ENCODE results near the gene CYFIP2. TPM values are rescaled to one million over a fixed set of nuclear protein-coding genes. Genes with fewer than 3 reads are reported as not detected.

CYFIP2 gene
- total and polyA plus RNA-seq, 2 donors from 2014 or later: 128 to 217 TPM

DNA sequence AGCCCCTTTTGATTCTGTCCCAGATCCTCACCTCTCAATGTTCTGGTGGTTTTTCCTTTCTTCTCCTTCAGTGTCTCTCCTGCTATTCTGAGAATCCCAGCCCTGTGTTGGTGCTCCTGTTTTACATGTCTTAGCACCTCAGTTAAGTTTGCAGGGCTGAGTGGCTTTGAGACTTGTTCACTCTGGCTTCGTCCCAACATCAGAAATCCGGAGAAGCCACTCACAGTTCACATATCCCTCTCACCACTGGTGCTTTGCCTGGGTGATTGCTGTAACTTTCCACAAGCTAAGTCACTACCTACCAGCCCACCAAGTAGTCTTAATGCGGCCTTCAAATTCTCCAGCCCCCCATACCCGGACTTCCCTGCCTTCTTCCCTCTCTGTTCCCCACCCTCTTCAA is 40.2 kb downstream of the CYFIP2 start:
- H3K4me3 ChIP-seq (ENCODE audit: low read length in 3 of 3): no peak overlapping the region
- no peak for FAIRE-seq
- H3K4me1 ChIP-seq (ENCODE audit: control insufficient read depth in 2 of 3, insufficient read depth in 2 of 3, low read depth in 1 of 3, low read length in 3 of 3): peaks cover 0 to 20% (median 11%) of the 10 kb centered on the region in 3 donors
- H3K9ac ChIP-seq (ENCODE audit: low read length in 3 of 3): no peak overlapping the region
- TF ChIP-seq, protein P1, sequence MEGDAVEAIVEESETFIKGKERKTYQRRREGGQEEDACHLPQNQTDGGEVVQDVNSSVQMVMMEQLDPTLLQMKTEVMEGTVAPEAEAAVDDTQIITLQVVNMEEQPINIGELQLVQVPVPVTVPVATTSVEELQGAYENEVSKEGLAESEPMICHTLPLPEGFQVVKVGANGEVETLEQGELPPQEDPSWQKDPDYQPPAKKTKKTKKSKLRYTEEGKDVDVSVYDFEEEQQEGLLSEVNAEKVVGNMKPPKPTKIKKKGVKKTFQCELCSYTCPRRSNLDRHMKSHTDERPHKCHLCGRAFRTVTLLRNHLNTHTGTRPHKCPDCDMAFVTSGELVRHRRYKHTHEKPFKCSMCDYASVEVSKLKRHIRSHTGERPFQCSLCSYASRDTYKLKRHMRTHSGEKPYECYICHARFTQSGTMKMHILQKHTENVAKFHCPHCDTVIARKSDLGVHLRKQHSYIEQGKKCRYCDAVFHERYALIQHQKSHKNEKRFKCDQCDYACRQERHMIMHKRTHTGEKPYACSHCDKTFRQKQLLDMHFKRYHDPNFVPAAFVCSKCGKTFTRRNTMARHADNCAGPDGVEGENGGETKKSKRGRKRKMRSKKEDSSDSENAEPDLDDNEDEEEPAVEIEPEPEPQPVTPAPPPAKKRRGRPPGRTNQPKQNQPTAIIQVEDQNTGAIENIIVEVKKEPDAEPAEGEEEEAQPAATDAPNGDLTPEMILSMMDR (IDR thresholded peaks at IDR 0.05; ENCODE audit: borderline replicate concordance, extremely low read depth, insufficient read depth): no peak
- H3K27ac ChIP-seq (ENCODE audit: low read depth in 2 of 2, low read length in 2 of 2): peak overlapping the region in 1 of 2 donors; percentile 41
- H3K36me3 ChIP-seq (ENCODE audit: control insufficient read depth in 2 of 3, insufficient read depth in 3 of 3, low read length in 3 of 3): peaks cover 0 to 57% (median 22%) of the 10 kb centered on the region in 3 donors
- no peaks in the 10 kb centered on the region for H3K27me3 ChIP-seq (ENCODE audit: control insufficient read depth, insufficient read depth, low read length)
- no peaks in the 10 kb centered on the region for H3K9me3 ChIP-seq (ENCODE audit: control insufficient read depth in 2 of 3, insufficient read depth in 1 of 3, low read length in 3 of 3)
- DNase-seq: no peak
- intact Hi-C loops (cut with DNase I): no loop called here

DNA sequence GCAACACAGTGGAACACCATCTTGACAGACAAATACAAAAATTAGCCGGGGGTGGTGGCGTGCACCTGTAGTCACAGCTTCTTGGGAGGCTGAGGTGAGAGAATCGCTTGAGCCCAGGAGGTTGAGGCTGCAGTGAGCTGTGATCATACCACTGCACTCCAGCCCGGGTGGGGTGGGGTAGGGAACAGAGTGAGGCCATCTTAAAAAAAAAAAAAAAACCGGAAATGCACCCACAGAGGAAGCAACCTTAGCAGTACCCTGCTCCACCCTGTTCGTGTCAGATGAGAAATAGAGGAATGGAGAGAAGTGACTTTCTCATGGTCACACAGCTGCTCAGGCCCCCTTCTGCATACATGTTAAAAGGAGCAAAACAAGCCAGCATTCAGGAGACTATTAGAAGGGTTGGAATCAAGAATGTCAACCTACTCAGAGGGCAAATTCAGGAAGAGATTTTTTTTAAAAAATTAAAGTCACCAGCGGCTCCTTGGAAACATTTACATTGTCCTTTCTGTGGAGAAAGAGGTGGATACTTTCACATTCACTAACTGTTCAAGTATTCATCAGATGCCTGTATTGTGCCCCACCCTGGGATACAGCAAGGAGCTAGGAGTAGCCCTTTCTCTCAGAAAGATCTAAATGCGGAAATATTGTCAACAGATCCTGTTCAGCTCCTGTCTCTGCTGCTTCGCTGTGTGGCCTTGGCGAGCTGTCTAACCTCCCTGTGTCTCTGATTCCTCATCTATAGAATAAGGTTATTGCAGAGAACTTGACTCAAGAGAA is 41.0 kb downstream of the CYFIP2 start:
- Histone ChIP-seq H3K9me3 (ENCODE audit: control insufficient read depth in 2 of 3, insufficient read depth in 1 of 3, low read length in 3 of 3) (no peaks in the 10 kb centered on the region), H3K4me1 (ENCODE audit: control insufficient read depth in 2 of 3, insufficient read depth in 2 of 3, low read depth in 1 of 3, low read length in 3 of 3) (peaks cover 0 to 15% (median 10%) of the 10 kb centered on the region in 3 donors), H3K9ac (ENCODE audit: low read length in 3 of 3) (no peak overlapping the region), H3K27me3 (ENCODE audit: control insufficient read depth, insufficient read depth, low read length) (no peaks in the 10 kb centered on the region), H3K4me3 (ENCODE audit: low read length in 3 of 3) (no peak overlapping the region), H3K27ac (ENCODE audit: low read depth in 2 of 2, low read length in 2 of 2) (no peak overlapping the region), H3K36me3 (ENCODE audit: control insufficient read depth in 2 of 3, insufficient read depth in 3 of 3, low read length in 3 of 3) (peaks cover 0 to 52% (median 18%) of the 10 kb centered on the region in 3 donors)
- FAIRE-seq (no peak), DNase-seq (no peak)
- TF ChIP-seq, protein P1 (IDR thresholded peaks at IDR 0.05; ENCODE audit: borderline replicate concordance, extremely low read depth, insufficient read depth): no peak
- intact Hi-C loops (cut with DNase I): no loop called here

DNA sequence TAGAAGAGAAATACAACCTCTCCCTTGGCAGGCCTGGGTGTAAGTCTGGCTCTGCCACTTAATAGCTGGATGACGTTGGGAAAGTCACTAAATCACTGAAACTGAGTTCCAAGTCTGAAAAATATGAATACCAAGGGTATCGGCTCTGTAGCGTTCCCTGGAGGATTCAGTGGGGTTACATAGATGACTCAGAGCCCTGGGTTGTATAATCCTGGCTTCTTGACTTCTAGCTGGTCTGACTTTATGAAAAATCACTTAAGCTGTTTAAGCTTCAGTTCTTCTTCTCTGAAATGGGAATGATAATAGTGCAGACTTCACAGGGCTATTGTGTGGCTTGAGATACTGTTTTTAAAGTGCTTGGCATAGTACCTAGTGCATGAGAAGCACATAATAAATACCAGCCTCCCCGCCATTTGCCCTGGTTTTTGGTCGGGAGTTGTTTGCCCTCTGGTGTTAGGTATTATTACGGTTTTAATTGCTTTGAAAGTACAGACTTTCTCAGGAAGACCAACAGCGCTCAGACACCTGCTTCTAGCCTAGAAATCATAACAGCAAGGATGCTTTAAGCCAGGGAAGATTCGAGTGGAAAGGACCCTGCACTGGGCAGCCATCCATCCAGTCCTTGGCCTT is 43.0 kb downstream of the CYFIP2 start:
- peak overlapping the region; percentile 32 to 37 for H3K27ac ChIP-seq (ENCODE audit: low read depth in 2 of 2, low read length in 2 of 2)
- H3K27me3 ChIP-seq (ENCODE audit: control insufficient read depth, insufficient read depth, low read length): no peaks in the 10 kb centered on the region
- no peak overlapping the region for H3K4me3 ChIP-seq (ENCODE audit: low read length in 3 of 3)
- peak overlapping the region in 1 of 3 donors; percentile 35 for H3K9ac ChIP-seq (ENCODE audit: low read length in 3 of 3)
- H3K36me3 ChIP-seq (ENCODE audit: control insufficient read depth in 2 of 3, insufficient read depth in 3 of 3, low read length in 3 of 3): peaks cover 0 to 36% (median 6%) of the 10 kb centered on the region in 3 donors
- FAIRE-seq (no peak), DNase-seq (no peak)
- TF ChIP-seq, protein P1 (IDR thresholded peaks at IDR 0.05; ENCODE audit: borderline replicate concordance, extremely low read depth, insufficient read depth): no peak
- intact Hi-C loops (cut with DNase I): no loop called here
- no peaks in the 10 kb centered on the region for H3K9me3 ChIP-seq (ENCODE audit: control insufficient read depth in 2 of 3, insufficient read depth in 1 of 3, low read length in 3 of 3)
- peaks cover 0 to 15% (median 7%) of the 10 kb centered on the region in 3 donors for H3K4me1 ChIP-seq (ENCODE audit: control insufficient read depth in 2 of 3, insufficient read depth in 2 of 3, low read depth in 1 of 3, low read length in 3 of 3)

Measured in kidney (tissue), 14 donors.